Parathyroid adenoma (tissue), 2 donors: ENCODE data around the gene EPHA6.

Source experiments
- H2AFZ ChIP-seq: fragments of 300-600 bp; sonication (generic); one replicate; pipeline ENCODE4 v1.7.0; 2017; ENCODE audit warnings: antibody characterized with exemption, mild to moderate bottlenecking
- H3K27ac ChIP-seq: fragments of 300-600 bp; sonication (generic); one replicate; pipeline ENCODE4 v1.7.0; 2017
- H3K27me3 ChIP-seq: fragments of 300-600 bp; sonication (generic); one replicate; pipeline ENCODE4 v1.7.0; 2017; ENCODE audit warnings: low read length; ENCODE audit not compliant: control insufficient read depth, insufficient read depth
- H3K36me3 ChIP-seq: fragments of 300-600 bp; sonication (generic); one replicate; pipeline ENCODE4 v1.7.0; 2017; ENCODE audit warnings: low read length; ENCODE audit not compliant: control insufficient read depth, insufficient read depth
- H3K4me1 ChIP-seq: fragments of 300-600 bp; sonication (generic); one replicate; pipeline ENCODE4 v1.7.0; 2017; ENCODE audit warnings: control low read depth
- H3K4me2 ChIP-seq: fragments of 300-600 bp; sonication (generic); one replicate; pipeline ENCODE4 v1.7.0; 2017; ENCODE audit warnings: low read length
- H3K4me3 ChIP-seq: fragments of 300-600 bp; sonication (generic); one replicate; pipeline ENCODE4 v1.7.0; 2017; ENCODE audit warnings: low read depth, low read length
- H3K79me2 ChIP-seq: fragments of 300-600 bp; sonication (generic); one replicate; pipeline ENCODE4 v1.7.0; 2017; ENCODE audit warnings: control low read depth
- H3K9ac ChIP-seq: fragments of 300-600 bp; sonication (generic); one replicate; pipeline ENCODE4 v1.7.0; 2017; ENCODE audit warnings: mild to moderate bottlenecking
- H3K9me3 ChIP-seq: fragments of 300-600 bp; sonication (generic); one replicate; pipeline ENCODE4 v1.7.0; 2017; ENCODE audit warnings: low read length; ENCODE audit not compliant: control insufficient read depth
- TF ChIP-seq, protein P1 (sequence below): fragments of 300-600 bp; sonication (generic); IDR thresholded peaks from one replicate; pipeline ENCODE4 v1.7.0; 2017; ENCODE audit warnings: antibody characterized with exemption, mild to moderate bottlenecking
- donor health status: primary hyperparathyroidism.

The EPHA6 gene

DNA sequence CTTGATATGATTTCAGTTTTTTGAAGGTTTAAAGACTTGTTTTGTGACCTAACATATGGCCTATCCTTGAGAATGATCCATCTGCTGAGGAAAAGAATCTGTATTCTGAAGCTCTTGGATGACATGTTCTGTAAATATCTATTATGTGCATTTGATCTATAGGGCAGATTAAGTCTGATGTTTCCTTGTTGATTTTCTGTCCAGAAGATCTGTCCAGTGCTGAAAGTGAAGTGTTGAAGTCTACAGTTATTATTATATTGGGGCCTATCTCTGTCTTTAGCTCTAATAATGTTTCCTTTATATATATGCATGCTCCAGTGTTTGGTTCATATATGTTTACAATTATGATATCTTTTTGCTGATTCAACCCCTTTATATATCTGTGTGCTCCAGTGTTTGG, 362.8 kb downstream of the EPHA6 start:
- TF ChIP-seq, protein P1, sequence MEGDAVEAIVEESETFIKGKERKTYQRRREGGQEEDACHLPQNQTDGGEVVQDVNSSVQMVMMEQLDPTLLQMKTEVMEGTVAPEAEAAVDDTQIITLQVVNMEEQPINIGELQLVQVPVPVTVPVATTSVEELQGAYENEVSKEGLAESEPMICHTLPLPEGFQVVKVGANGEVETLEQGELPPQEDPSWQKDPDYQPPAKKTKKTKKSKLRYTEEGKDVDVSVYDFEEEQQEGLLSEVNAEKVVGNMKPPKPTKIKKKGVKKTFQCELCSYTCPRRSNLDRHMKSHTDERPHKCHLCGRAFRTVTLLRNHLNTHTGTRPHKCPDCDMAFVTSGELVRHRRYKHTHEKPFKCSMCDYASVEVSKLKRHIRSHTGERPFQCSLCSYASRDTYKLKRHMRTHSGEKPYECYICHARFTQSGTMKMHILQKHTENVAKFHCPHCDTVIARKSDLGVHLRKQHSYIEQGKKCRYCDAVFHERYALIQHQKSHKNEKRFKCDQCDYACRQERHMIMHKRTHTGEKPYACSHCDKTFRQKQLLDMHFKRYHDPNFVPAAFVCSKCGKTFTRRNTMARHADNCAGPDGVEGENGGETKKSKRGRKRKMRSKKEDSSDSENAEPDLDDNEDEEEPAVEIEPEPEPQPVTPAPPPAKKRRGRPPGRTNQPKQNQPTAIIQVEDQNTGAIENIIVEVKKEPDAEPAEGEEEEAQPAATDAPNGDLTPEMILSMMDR: no peak
- Histone ChIP-seq H3K27ac (no peak overlapping the region), H3K79me2 (no peaks in the 10 kb centered on the region), H3K9me3 (peaks cover 3% of the 10 kb centered on the region), H3K4me1 (no peaks in the 10 kb centered on the region), H3K27me3 (no peaks in the 10 kb centered on the region), H3K9ac (no peak overlapping the region), H3K4me2 (no peak overlapping the region), H3K4me3 (no peak overlapping the region), H2AFZ (no peak overlapping the region), H3K36me3 (no peaks in the 10 kb centered on the region)

DNA sequence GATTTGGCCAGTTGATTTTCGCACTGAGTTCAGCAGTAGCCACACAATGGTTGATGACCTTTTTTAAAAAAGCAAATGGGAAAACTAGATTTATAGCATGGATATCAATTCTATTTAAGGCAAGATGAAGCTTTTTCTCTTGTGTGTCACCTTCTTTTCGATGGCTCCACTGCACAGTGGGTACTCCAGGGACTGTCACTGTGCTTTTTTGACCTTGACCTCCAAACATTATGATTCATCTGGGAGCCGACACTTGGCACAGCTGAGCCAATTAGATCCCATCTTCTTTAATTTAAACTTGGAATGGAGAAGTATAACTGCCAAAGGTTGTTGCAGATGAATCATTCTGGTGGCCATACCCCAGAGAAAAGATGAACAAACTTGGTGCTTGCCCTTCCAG, 367.3 kb downstream of the EPHA6 start:
- Histone ChIP-seq H3K4me1 (no peaks in the 10 kb centered on the region), H2AFZ (no peak overlapping the region), H3K9ac (no peak overlapping the region), H3K79me2 (no peaks in the 10 kb centered on the region), H3K36me3 (no peaks in the 10 kb centered on the region), H3K27ac (no peak overlapping the region), H3K27me3 (no peaks in the 10 kb centered on the region), H3K4me3 (no peak overlapping the region), H3K4me2 (no peak overlapping the region), H3K9me3 (peaks cover under 1% of the 10 kb centered on the region)
- TF ChIP-seq, protein P1: no peak

DNA sequence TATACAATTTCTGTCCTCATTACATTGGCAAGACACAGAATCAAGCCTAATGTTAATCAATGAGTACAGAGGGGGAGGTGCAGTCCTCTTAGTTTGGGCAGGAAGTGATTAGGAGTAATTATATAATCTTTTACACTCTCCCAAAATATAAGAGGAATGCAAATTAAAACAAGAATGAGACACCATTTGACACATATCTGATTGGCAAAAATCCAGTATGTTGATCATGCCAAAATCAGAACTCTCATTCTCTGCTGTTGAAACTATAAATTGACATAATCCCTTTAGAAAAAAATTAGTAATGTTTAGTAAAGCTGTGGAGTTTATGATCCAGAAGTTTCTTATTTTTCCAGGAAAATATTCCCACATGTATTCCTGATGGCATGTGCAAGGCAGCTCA, 373.4 kb downstream of the EPHA6 start:
- TF ChIP-seq, protein P1: no peak
- Histone ChIP-seq H3K27me3 (no peaks in the 10 kb centered on the region), H3K4me1 (no peaks in the 10 kb centered on the region), H2AFZ (no peak overlapping the region), H3K79me2 (no peaks in the 10 kb centered on the region), H3K9ac (no peak overlapping the region), H3K27ac (no peak overlapping the region), H3K36me3 (no peaks in the 10 kb centered on the region), H3K9me3 (no peaks in the 10 kb centered on the region), H3K4me2 (no peak overlapping the region), H3K4me3 (no peak overlapping the region)

GRCh38 chr3:97189835-97190234, 375.4 kb downstream of the EPHA6 start:
- Histone ChIP-seq H3K4me1 (no peaks in the 10 kb centered on the region), H3K27ac (no peak overlapping the region), H3K4me2 (no peak overlapping the region), H3K4me3 (no peak overlapping the region), H3K27me3 (no peaks in the 10 kb centered on the region), H3K79me2 (no peaks in the 10 kb centered on the region), H3K9ac (no peak overlapping the region), H3K9me3 (no peaks in the 10 kb centered on the region), H2AFZ (no peak overlapping the region), H3K36me3 (no peaks in the 10 kb centered on the region)
- TF ChIP-seq, protein P1: no peak

- no peaks in the 10 kb centered on the region for H3K9me3 ChIP-seq
- H3K27ac ChIP-seq: no peak overlapping the region
- no peak overlapping the region for H3K9ac ChIP-seq
- H3K36me3 ChIP-seq: no peaks in the 10 kb centered on the region
- H2AFZ ChIP-seq: no peak overlapping the region
- H3K4me1 ChIP-seq: no peaks in the 10 kb centered on the region
- TF ChIP-seq, protein P1: no peak
- no peak overlapping the region for H3K4me2 ChIP-seq
- no peaks in the 10 kb centered on the region for H3K27me3 ChIP-seq
- H3K4me3 ChIP-seq: no peak overlapping the region
- H3K79me2 ChIP-seq: no peaks in the 10 kb centered on the region
Measured at GRCh38 chr3:97197083-97197482, 382.7 kb downstream of the EPHA6 start.
